ENCODE measurements around the gene TRPM2. TPM values are rescaled to one million over a fixed set of nuclear protein-coding genes. Genes with fewer than 3 reads are reported as not detected.

TRPM2 gene
- total RNA-seq, 1 experiment from 2014 or later: 28.1 TPM

DNA sequence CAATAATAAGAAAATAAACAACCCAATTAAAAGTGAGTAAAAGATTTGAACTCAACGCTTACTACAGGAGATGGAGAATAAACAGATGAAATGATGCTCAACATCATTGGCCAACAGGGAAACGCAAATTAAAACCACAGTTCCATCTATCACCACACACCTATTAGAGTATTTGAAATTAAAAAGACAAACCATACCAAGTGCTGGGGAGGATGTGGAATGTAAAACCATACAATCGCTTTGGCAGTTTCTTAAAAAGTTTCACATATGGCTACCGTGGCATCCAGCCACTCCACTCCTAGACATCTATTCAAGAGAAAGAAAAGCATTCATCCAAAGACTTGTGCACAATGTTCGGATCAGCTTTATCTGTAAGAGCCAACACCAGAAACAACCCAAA lies 100.6 kb downstream of the TRPM2 start:
- BruUV-seq (replicated peaks): no TSS peak
- ChIA-PET CTCF (interaction anchor here (1.1 kb wide), 1 partner anchor 25 kb away, joined by 3 read pairs; no protein-coding TSS in a partner anchor), POLR2A (no interaction called here), RAD21 (ENCODE audit: low non-redundant PET in 1 of 2, low total read pairs in 2 of 2, uncharacterized antibody in 2 of 2, unreplicated experiment in 2 of 2) (no interaction called here)
- ATAC-seq (no peak), DNase-seq (ENCODE audit: low read depth, low spot score) (no peak)
- Histone ChIP-seq H3K9ac (ENCODE audit: low read length) (no peak overlapping the region), H2AFZ (ENCODE audit: low read depth, low read length, poor library complexity, severe bottlenecking) (no peak overlapping the region), H3K4me2 (ENCODE audit: low read length) (no peak overlapping the region), H3K79me2 (ENCODE audit: insufficient read depth, low read length) (no peaks in the 10 kb centered on the region), H3K4me1 (ENCODE audit: control insufficient read depth in 1 of 2, insufficient read depth in 2 of 2, low read length in 2 of 2) (peaks cover 6 to 10% of the 10 kb centered on the region in 2 experiments; a peak in 3 of 4 replicates), H4K20me1 (ENCODE audit: insufficient read depth) (no peaks in the 10 kb centered on the region), H3K36me3 (ENCODE audit: control insufficient read depth in 1 of 2, insufficient read depth in 2 of 2, low read length in 2 of 2) (no peaks in the 10 kb centered on the region), H3K4me3 (replicated peaks in 1 of 2; ENCODE audit: low read depth in 1 of 2, low read length in 2 of 2) (no peak overlapping the region), H3K9me3 (ENCODE audit: control insufficient read depth in 1 of 2, insufficient read depth in 1 of 2, low read depth in 1 of 2, low read length in 2 of 2) (no peaks in the 10 kb centered on the region), H3K27me3 (ENCODE audit: insufficient read depth, low read length) (peaks cover 19% of the 10 kb centered on the region), H3K9me2 (ENCODE audit: insufficient read depth) (no peaks in the 10 kb centered on the region), H3K27ac (ENCODE audit: low read depth, low read length) (no peak overlapping the region)
- intact Hi-C loops (cut with micrococcal nuclease): no loop called here
- TF ChIP-seq ZFX (IDR thresholded peaks at IDR 0.05) (no peak), SIN3A (IDR thresholded peaks at IDR 0.05; ENCODE audit: low read depth) (no peak), YY1 (IDR thresholded peaks at IDR 0.05; ENCODE audit: extremely low read depth, insufficient replicate concordance, low read depth, low read length) (no peak), JUND (IDR thresholded peaks at IDR 0.05) (no peak)
- TF ChIP-seq, protein P1, sequence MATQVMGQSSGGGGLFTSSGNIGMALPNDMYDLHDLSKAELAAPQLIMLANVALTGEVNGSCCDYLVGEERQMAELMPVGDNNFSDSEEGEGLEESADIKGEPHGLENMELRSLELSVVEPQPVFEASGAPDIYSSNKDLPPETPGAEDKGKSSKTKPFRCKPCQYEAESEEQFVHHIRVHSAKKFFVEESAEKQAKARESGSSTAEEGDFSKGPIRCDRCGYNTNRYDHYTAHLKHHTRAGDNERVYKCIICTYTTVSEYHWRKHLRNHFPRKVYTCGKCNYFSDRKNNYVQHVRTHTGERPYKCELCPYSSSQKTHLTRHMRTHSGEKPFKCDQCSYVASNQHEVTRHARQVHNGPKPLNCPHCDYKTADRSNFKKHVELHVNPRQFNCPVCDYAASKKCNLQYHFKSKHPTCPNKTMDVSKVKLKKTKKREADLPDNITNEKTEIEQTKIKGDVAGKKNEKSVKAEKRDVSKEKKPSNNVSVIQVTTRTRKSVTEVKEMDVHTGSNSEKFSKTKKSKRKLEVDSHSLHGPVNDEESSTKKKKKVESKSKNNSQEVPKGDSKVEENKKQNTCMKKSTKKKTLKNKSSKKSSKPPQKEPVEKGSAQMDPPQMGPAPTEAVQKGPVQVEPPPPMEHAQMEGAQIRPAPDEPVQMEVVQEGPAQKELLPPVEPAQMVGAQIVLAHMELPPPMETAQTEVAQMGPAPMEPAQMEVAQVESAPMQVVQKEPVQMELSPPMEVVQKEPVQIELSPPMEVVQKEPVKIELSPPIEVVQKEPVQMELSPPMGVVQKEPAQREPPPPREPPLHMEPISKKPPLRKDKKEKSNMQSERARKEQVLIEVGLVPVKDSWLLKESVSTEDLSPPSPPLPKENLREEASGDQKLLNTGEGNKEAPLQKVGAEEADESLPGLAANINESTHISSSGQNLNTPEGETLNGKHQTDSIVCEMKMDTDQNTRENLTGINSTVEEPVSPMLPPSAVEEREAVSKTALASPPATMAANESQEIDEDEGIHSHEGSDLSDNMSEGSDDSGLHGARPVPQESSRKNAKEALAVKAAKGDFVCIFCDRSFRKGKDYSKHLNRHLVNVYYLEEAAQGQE (IDR thresholded peaks at IDR 0.05; ENCODE audit: low read depth): no peak
